Mesenchymal stem cell (in vitro differentiated cells and primary cell): ENCODE results near the gene GBF1.

ENCODE experiments used
- DNase-seq: peaks from one replicate; pipeline ENCODE4 v3.0.0-alpha.2; 2013
- H2AFZ ChIP-seq: one replicate; pipeline ENCODE4 v1.6.1; 2013; ENCODE audit warnings: low read depth, mild to moderate bottlenecking, control low read depth, inconsistent platforms, low read length, moderate library complexity
- H2AK5ac ChIP-seq: 2 replicates; pipeline ENCODE4 v1.6.1; 2013; ENCODE audit warnings: low read length, moderate library complexity, mild to moderate bottlenecking, inconsistent platforms; ENCODE audit not compliant: severe bottlenecking
- H2BK120ac ChIP-seq: one replicate; pipeline ENCODE4 v1.6.1; 2013; ENCODE audit warnings: low read depth, mild to moderate bottlenecking, inconsistent platforms, low read length, moderate library complexity
- H2BK12ac ChIP-seq, 2 experiments: one replicate each; pipeline ENCODE4 v1.6.1; 2013; ENCODE audit warnings: inconsistent platforms in 2 of 2, low read length in 2 of 2, mild to moderate bottlenecking in 2 of 2, moderate library complexity in 2 of 2, control low read depth in 1 of 2
- H2BK15ac ChIP-seq: one replicate; pipeline ENCODE4 v1.6.1; 2013; ENCODE audit warnings: mild to moderate bottlenecking, low read depth, inconsistent platforms; ENCODE audit not compliant: poor library complexity, severe bottlenecking
- H2BK5ac ChIP-seq: 2 replicates; pipeline ENCODE4 v1.6.1; 2013; ENCODE audit warnings: low read depth, mild to moderate bottlenecking, low read length, control low read depth, inconsistent platforms; ENCODE audit not compliant: poor library complexity, severe bottlenecking
- H3K14ac ChIP-seq, 2 experiments: one replicate each; pipeline ENCODE4 v1.6.1; 2013; ENCODE audit warnings: inconsistent platforms in 2 of 2, low read length in 2 of 2, control low read depth in 1 of 2, mild to moderate bottlenecking in 1 of 2, moderate library complexity in 1 of 2
- H3K18ac ChIP-seq, 2 experiments: one replicate each; pipeline ENCODE4 v1.6.1; 2013; ENCODE audit warnings: inconsistent platforms in 2 of 2, low read length in 2 of 2, control low read depth in 1 of 2, low read depth in 1 of 2, mild to moderate bottlenecking in 1 of 2
- H3K23ac ChIP-seq, 2 experiments: one replicate each; pipeline ENCODE4 v1.6.1; 2013; ENCODE audit warnings: inconsistent platforms in 2 of 2, low read length in 2 of 2, mild to moderate bottlenecking in 2 of 2, moderate library complexity in 2 of 2, control low read depth in 1 of 2
- H3K27ac ChIP-seq: 2 replicates; pipeline ENCODE4 v1.5.1; 2013; ENCODE audit warnings: mild to moderate bottlenecking, moderate library complexity, low read length, control low read depth, inconsistent platforms; ENCODE audit not compliant: poor library complexity, severe bottlenecking
- H3K27me3 ChIP-seq, 2 experiments: 2 replicates each; pipeline versions ENCODE4 v1.6.1 to v1.7.0; 2013; ENCODE audit warnings: low read length in 2 of 2, mild to moderate bottlenecking in 2 of 2, moderate library complexity in 2 of 2, control low read depth in 1 of 2, inconsistent platforms in 1 of 2; ENCODE audit not compliant: control insufficient read depth in 1 of 2, insufficient read depth in 1 of 2
- H3K36me3 ChIP-seq, 2 experiments: 2 replicates each; pipeline versions ENCODE4 v1.6.1 to v1.7.0; 2013; ENCODE audit warnings: low read length in 2 of 2, control low read depth in 1 of 2, inconsistent platforms in 1 of 2, low read depth in 1 of 2, mild to moderate bottlenecking in 1 of 2; ENCODE audit not compliant: insufficient read depth in 2 of 2, control insufficient read depth in 1 of 2
- H3K4ac ChIP-seq, 2 experiments: one replicate each; pipeline ENCODE4 v1.6.1; 2013; ENCODE audit warnings: inconsistent platforms in 2 of 2, low read length in 2 of 2, mild to moderate bottlenecking in 2 of 2, moderate library complexity in 2 of 2, control low read depth in 1 of 2, low read depth in 1 of 2
- H3K4me1 ChIP-seq: 2 replicates; pipeline ENCODE4 v1.6.1; 2013; ENCODE audit warnings: low read depth, low read length, control low read depth; ENCODE audit not compliant: control insufficient read depth, insufficient read depth
- H3K4me2 ChIP-seq: 2 replicates; pipeline ENCODE4 v1.6.1; 2013; ENCODE audit warnings: low read length, mild to moderate bottlenecking, inconsistent platforms; ENCODE audit not compliant: poor library complexity, severe bottlenecking
- H3K4me3 ChIP-seq, 2 experiments: 2 replicates each; pipeline versions ENCODE4 v1.5.1 to v1.7.0; 2013; ENCODE audit warnings: low read length in 2 of 2, mild to moderate bottlenecking in 2 of 2, control low read depth in 1 of 2, low read depth in 1 of 2; ENCODE audit not compliant: insufficient read depth in 1 of 2
- H3K79me1 ChIP-seq: replicated peaks from 2 replicates; pipeline ENCODE4 v1.6.1; 2013; ENCODE audit warnings: mild to moderate bottlenecking, control low read depth, low read length, inconsistent platforms; ENCODE audit not compliant: poor library complexity, severe bottlenecking
- H3K9ac ChIP-seq: 2 replicates; pipeline ENCODE4 v1.7.0; 2013; ENCODE audit warnings: mild to moderate bottlenecking, low read length, moderate library complexity
- H3K9me3 ChIP-seq: 2 replicates; pipeline ENCODE4 v1.7.0; 2013; ENCODE audit warnings: mild to moderate bottlenecking, low read length; ENCODE audit not compliant: control insufficient read depth
- H4K8ac ChIP-seq: one replicate; pipeline ENCODE4 v1.6.1; 2013; ENCODE audit warnings: inconsistent platforms, mild to moderate bottlenecking, low read length, moderate library complexity
- H4K91ac ChIP-seq: one replicate; pipeline ENCODE4 v1.6.1; 2013; ENCODE audit warnings: mild to moderate bottlenecking, low read length, inconsistent platforms
- WGBS: methylation state at CpG from one replicate; pipeline ENCODE4 v1.1.7; 2013; ENCODE audit warnings: mixed read lengths; 5-methylcytosine and 5-hydroxymethylcytosine counted together

GBF1 gene

GRCh38 chr10:102275343-102275742 lies 30.0 kb downstream of the GBF1 start:
- Histone ChIP-seq H3K79me1 (peaks cover 8% of the 10 kb centered on the region), H3K27me3 (no peaks in the 10 kb centered on the region), H3K14ac (no peak overlapping the region), H2BK15ac (no peak overlapping the region), H3K4me2 (no peak overlapping the region), H3K4me3 (no peak overlapping the region), H4K91ac (no peak overlapping the region), H2BK120ac (no peak overlapping the region), H3K23ac (no peak overlapping the region), H3K36me3 (peaks cover 8 to 21% of the 10 kb centered on the region in 2 experiments), H4K8ac (no peak overlapping the region), H2BK5ac (no peak overlapping the region), H3K4me1 (peaks cover 5% of the 10 kb centered on the region), H2AK5ac (no peak overlapping the region), H3K9ac (no peak overlapping the region), H3K18ac (no peak overlapping the region), H3K9me3 (no peaks in the 10 kb centered on the region), H2BK12ac (no peak overlapping the region), H2AFZ (no peak overlapping the region), H3K4ac (no peak overlapping the region), H3K27ac (no peak overlapping the region)
- 100% methylated on average over 2 of the region's 2 CpGs for WGBS
- no peak for DNase-seq

GRCh38 chr10:102279104-102279503 lies 33.8 kb downstream of the GBF1 start:
- H3K4me3 ChIP-seq = no peak overlapping the region
- no peak overlapping the region for H3K4ac ChIP-seq
- DNase-seq = no peak

GRCh38 chr10:102280397-102281101 lies 35.2 kb downstream of the GBF1 start:
- no peak overlapping the region for H3K4me2 ChIP-seq
- WGBS = 0% methylated on average over 3 of the region's 3 CpGs

More at GRCh38 chr10:102279104-102279503, 33.8 kb downstream of the GBF1 start:
- H2BK12ac ChIP-seq = no peak overlapping the region
- H3K27me3 ChIP-seq = no peaks in the 10 kb centered on the region
- H2AFZ ChIP-seq = no peak overlapping the region
- H3K4me2 ChIP-seq = no peak overlapping the region
- peaks cover 6% of the 10 kb centered on the region for H3K4me1 ChIP-seq
- H3K9ac ChIP-seq = no peak overlapping the region
- H3K23ac ChIP-seq = no peak overlapping the region
- no peak overlapping the region for H3K18ac ChIP-seq
- H2BK120ac ChIP-seq = no peak overlapping the region
- no peak overlapping the region for H2BK15ac ChIP-seq
- no peak overlapping the region for H2AK5ac ChIP-seq
- H4K91ac ChIP-seq = no peak overlapping the region
- no peak overlapping the region for H2BK5ac ChIP-seq
- H3K36me3 ChIP-seq = peaks cover 2 to 30% of the 10 kb centered on the region in 2 experiments
- no peak overlapping the region for H3K14ac ChIP-seq
- H4K8ac ChIP-seq = no peak overlapping the region
- no peaks in the 10 kb centered on the region for H3K9me3 ChIP-seq
- peaks cover 12% of the 10 kb centered on the region for H3K79me1 ChIP-seq
- no peak overlapping the region for H3K27ac ChIP-seq

GRCh38 chr10:102281102-102281487 lies 35.8 kb downstream of the GBF1 start:
- 10% methylated on average over 2 of the region's 3 CpGs for WGBS
- Histone ChIP-seq H4K91ac (no peak overlapping the region), H3K4me3 (no peak overlapping the region), H3K27ac (peak overlapping the region; percentile 49), H3K9ac (peak overlapping the region; percentile 12), H3K23ac (no peak overlapping the region), H2BK12ac (no peak overlapping the region), H4K8ac (no peak overlapping the region), H3K4me2 (no peak overlapping the region), H3K27me3 (no peaks in the 10 kb centered on the region), H2AFZ (no peak overlapping the region), H3K79me1 (peaks cover 16% of the 10 kb centered on the region), H3K4ac (no peak overlapping the region), H2AK5ac (no peak overlapping the region), H3K18ac (no peak overlapping the region), H2BK120ac (no peak overlapping the region), H2BK15ac (no peak overlapping the region), H2BK5ac (no peak overlapping the region), H3K36me3 (peaks cover 2 to 38% of the 10 kb centered on the region in 2 experiments), H3K14ac (no peak overlapping the region), H3K4me1 (peaks cover 4% of the 10 kb centered on the region), H3K9me3 (no peaks in the 10 kb centered on the region)
- peak; percentile 62 for DNase-seq

More at GRCh38 chr10:102280397-102281101, 35.2 kb downstream of the GBF1 start:
- Histone ChIP-seq H3K4me3 (no peak overlapping the region), H3K18ac (no peak overlapping the region), H3K27ac (peak overlapping the region; percentile 49), H3K14ac (no peak overlapping the region), H2BK15ac (no peak overlapping the region), H3K9me3 (no peaks in the 10 kb centered on the region), H3K36me3 (peaks cover 2 to 38% of the 10 kb centered on the region in 2 experiments), H3K23ac (no peak overlapping the region), H2AK5ac (no peak overlapping the region), H2AFZ (no peak overlapping the region), H4K8ac (no peak overlapping the region), H2BK5ac (no peak overlapping the region), H4K91ac (no peak overlapping the region), H2BK120ac (no peak overlapping the region), H2BK12ac (no peak overlapping the region), H3K9ac (peak overlapping the region; percentile 12), H3K4me1 (peaks cover 4% of the 10 kb centered on the region), H3K4ac (no peak overlapping the region), H3K79me1 (peaks cover 14% of the 10 kb centered on the region), H3K27me3 (no peaks in the 10 kb centered on the region)
- peak; percentile 60 for DNase-seq
